A549 (cell line): ENCODE measurements around the gene KLHDC3. TPM values are rescaled to one million over a fixed set of nuclear protein-coding genes. Genes with fewer than 3 reads are reported as not detected.
"Not testable (repeated sequence)": the region's sequence is repeated elsewhere in the genome, so short reads cannot be mapped to it uniquely, and the experiment has no call there.

ENCODE experiments used
- ATAC-seq, 2 experiments: fragments of 200-7000 bp in 1 of 2; fragments of >200 bp in 1 of 2; cut with Nextera tagmentation in 1 of 2; cut with Tn5 transposase in 1 of 2; 3 replicates each; pipeline versions ENCODE4 v1.8.0 to v1.9.1; 2018 to 2020; ENCODE audit warnings: mild to moderate bottlenecking in 1 of 2, moderate library complexity in 1 of 2
- CTCF ChIA-PET: fragments of 300-600 bp; sonication (Branson Sonifier 250); formaldehyde crosslinking; extraction: SDS; loops from one replicate; lab custom pipeline; 2021; ENCODE audit warnings: antibody characterized with exemption, inconsistent platforms; lab: Yijun Ruan, JAX
- POLR2A ChIA-PET: fragments of 350-600 bp; formaldehyde crosslinking; extraction: SDS; loops from one replicate; lab custom pipeline; 2021; ENCODE audit warnings: antibody characterized with exemption, inconsistent platforms; lab: Yijun Ruan, JAX
- DNase-seq, 2 experiments: peaks; one replicate each; pipeline versions ENCODE4 v3.0.0 to v3.0.0-alpha.2; 2011 to 2016; ENCODE audit warnings: low read depth in 1 of 2, low spot score in 1 of 2
- FAIRE-seq: peaks from 2 replicates; lab custom pipeline; 2011; peaks lifted over from hg19 to GRCh38; lab: Jason Lieb, UNC
- H3K27ac ChIP-seq, 2 experiments: fragments of >200 bp; sonication (Bioruptor Twin); formaldehyde crosslinking; 3 replicates each; pipeline ENCODE4 v1.5.1; 2016 to 2017
- H3K4me1 ChIP-seq: fragments of >200 bp; sonication (Bioruptor Twin); formaldehyde crosslinking; 3 replicates; pipeline ENCODE4 v1.6.1; 2016
- H3K4me2 ChIP-seq: fragments of >200 bp; sonication (Bioruptor Twin); formaldehyde crosslinking; 3 replicates; pipeline ENCODE4 v1.6.1; 2016
- H3K4me3 ChIP-seq: fragments of >200 bp; sonication (Bioruptor Twin); formaldehyde crosslinking; 3 replicates; pipeline ENCODE4 v1.5.1; 2016
- H3K9me3 ChIP-seq: fragments of >200 bp; sonication (Bioruptor Twin); formaldehyde crosslinking; 3 replicates; pipeline ENCODE4 v1.6.1; 2016
- CEBPB ChIP-seq, 2 experiments: fragments of >200 bp in 1 of 2; sonication (Bioruptor Twin) in 1 of 2; formaldehyde crosslinking in 1 of 2; IDR thresholded peaks; 2 replicates each; pipeline ENCODE4 v1.6.1; 2012 to 2016
- EHMT2 ChIP-seq: fragments of 200-600 bp; sonication (generic); IDR thresholded peaks from 2 replicates; pipeline ENCODE4 v1.6.1; 2016; ENCODE audit warnings: antibody characterized with exemption, low read depth, mild to moderate bottlenecking, moderate library complexity
- EP300 ChIP-seq, 2 experiments: fragments of >200 bp; sonication (Bioruptor Twin); formaldehyde crosslinking; IDR thresholded peaks; 2 replicates in 1 of 2; 3 replicates in 1 of 2; pipeline ENCODE4 v1.6.1; 2016 to 2017
- HEYL ChIP-seq: fragments of 250-450 bp; sonication (Bioruptor Pico); IDR thresholded peaks from 2 replicates; pipeline ENCODE4 v1.8.0; 2021; ENCODE audit warnings: mild to moderate bottlenecking, moderate library complexity
- HOXB13 ChIP-seq: fragments of 250-450 bp; sonication (Bioruptor Pico); IDR thresholded peaks from 2 replicates; pipeline ENCODE4 v1.5.0; 2020; ENCODE audit warnings: low read depth, mild to moderate bottlenecking, moderate library complexity
- KDM1A ChIP-seq: fragments of 200-600 bp; sonication (generic); IDR thresholded peaks from 2 replicates; pipeline ENCODE4 v1.6.1; 2016; ENCODE audit warnings: low read depth, mild to moderate bottlenecking
- MAFK ChIP-seq: fragments of 450-650 bp; IDR thresholded peaks from 2 replicates; pipeline ENCODE4 v1.6.1; 2014; ENCODE audit not compliant: partially characterized antibody
- POLR2AphosphoS2 ChIP-seq: conservative IDR thresholded peaks from 2 replicates; pipeline ENCODE4 v1.6.1; 2012; ENCODE audit warnings: low read length, improper control_type of control experiment, inconsistent platforms
- ZC3H11A ChIP-seq: fragments of 450-650 bp; IDR thresholded peaks from 2 replicates; pipeline ENCODE4 v1.6.1; 2014; ENCODE audit warnings: antibody characterized with exemption, mild to moderate bottlenecking
- WGBS: methylation state at CpG from one replicate; pipeline ENCODE4 v1.1.6; 2017; ENCODE audit errors: missing lambda C conversion rate; 5-methylcytosine and 5-hydroxymethylcytosine counted together
- polyA plus RNA-seq, 4 experiments: library from polyadenylated mRNA; depleted of rRNA in 3 of 4; stranded (reverse); fragments of >200 nt; fragmentation: RNase III in 1 of 4; extraction: RNeasy Plus Mini Kit Qiagen cat#74134 plus additional on column Dnase treatment in 1 of 4; gene quantifications; 2 replicates in 3 of 4; 3 replicates in 1 of 4; pipeline ENCODE4 v1.2.3, GENCODE V29; 2011 to 2017
- TF ChIP-seq, protein P1 (sequence below): fragments of 450-650 bp; IDR thresholded peaks from 2 replicates; pipeline ENCODE4 v1.6.1; 2014; ENCODE audit warnings: antibody characterized with exemption
- TF ChIP-seq, protein P2 (sequence below): IDR thresholded peaks from 2 replicates; pipeline ENCODE4 v1.6.1; 2012; ENCODE audit warnings: low read depth, borderline replicate concordance
- TF ChIP-seq, protein P3 (sequence below): fragments of 150-350 bp; IDR thresholded peaks from 2 replicates; pipeline ENCODE4 v1.6.1; 2014; ENCODE audit warnings: low read depth, mild to moderate bottlenecking, low read length
- TF ChIP-seq, protein P4 (sequence below): fragments of 200-600 bp; sonication (generic); IDR thresholded peaks from 2 replicates; pipeline ENCODE4 v1.6.1; 2016; ENCODE audit warnings: antibody characterized with exemption, mild to moderate bottlenecking, moderate library complexity
- TF ChIP-seq, protein P5 (sequence below): fragments of 250-450 bp; sonication (Bioruptor Pico); IDR thresholded peaks from 2 replicates; pipeline ENCODE4 v1.5.0; 2020; ENCODE audit warnings: low read depth, mild to moderate bottlenecking, moderate library complexity

The KLHDC3 gene
- polyA plus RNA-seq, 2 of the 4 experiments (the other 2 are of a cell fraction) = 18.8 to 28.0 TPM

DNA sequence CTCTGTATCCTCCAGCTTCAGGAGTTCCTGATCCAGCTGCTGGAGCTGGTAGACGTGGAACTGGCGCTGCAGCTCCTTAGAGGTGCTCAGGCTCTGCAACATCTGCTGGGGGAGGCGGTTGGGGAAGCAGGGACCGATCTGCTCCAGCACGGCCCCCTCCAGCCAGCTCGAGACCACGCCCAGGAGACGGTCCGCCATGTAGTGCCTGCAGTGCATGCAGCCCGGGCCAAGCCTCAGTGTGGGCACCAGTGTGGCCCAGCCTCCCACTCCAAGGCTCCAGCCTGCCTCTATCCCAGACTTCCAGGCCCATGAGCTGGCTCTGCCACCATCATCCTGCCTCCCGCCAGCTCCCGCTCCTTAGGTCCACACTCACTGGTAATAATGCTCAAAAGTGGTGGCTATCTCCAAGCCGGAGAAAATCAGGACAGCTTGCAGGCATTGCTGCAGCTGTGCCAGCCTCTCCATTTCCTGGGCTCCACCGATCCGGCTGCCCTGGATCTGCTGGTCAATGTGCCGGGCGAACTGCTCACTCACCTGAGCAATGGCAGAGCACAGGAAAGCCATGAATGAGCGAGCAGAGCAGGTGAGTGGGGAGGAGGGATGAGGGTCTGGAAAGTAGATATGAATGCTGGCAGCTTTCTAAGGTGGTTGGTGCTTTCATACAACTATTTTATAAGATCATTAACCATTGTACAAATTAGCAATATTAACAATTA lies 26.7 kb downstream of the KLHDC3 start:
- ATAC-seq = no peak
- H3K4me3 ChIP-seq = no peak overlapping the region
- no peak overlapping the region for H3K4me2 ChIP-seq
- no peaks in the 10 kb centered on the region for H3K9me3 ChIP-seq
- TF ChIP-seq ZC3H11A = no peak
- TF ChIP-seq HOXB13 (CRISPR knock-in tag) = no peak
- TF ChIP-seq KDM1A = no peak
- no peak for TF ChIP-seq MAFK
- no peak for TF ChIP-seq EP300 (IDR thresholded peaks at IDR 0.05)
- no peaks in the 10 kb centered on the region for H3K4me1 ChIP-seq
- ChIA-PET POLR2A (interaction anchor here (0.8 kb wide), 2 partner anchors 11 to 46 kb away, joined by 3 to 5 read pairs; no protein-coding TSS in a partner anchor), CTCF (interaction anchor here (0.6 kb wide), 1 partner anchor 10 kb away, joined by 3 read pairs; no protein-coding TSS in a partner anchor)
- no peak overlapping the region for H3K27ac ChIP-seq
- WGBS = 98% methylated on average over 9 of the region's 18 CpGs
- no peak for FAIRE-seq
- DNase-seq = no peak

DNA sequence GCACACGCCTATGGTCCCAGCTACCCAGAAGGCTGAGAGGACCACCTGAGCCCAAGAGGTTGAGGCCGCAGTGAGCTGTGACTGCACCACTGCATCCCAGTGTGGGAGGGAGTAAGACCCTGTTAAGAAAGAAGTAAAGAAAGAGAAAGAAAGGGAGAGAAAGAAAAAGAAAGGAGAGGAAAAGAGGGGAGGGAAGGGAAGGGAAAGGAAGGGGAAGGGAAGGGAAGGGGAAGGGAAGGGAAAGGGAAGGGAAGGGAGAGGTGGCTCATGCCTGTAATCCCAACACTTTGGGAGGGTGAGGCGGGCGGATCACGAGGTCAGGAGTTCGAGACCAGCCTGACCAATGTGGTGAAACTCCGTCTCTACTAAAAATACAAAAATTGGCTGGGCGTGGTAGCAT lies 27.4 kb downstream of the KLHDC3 start:
- ATAC-seq, FAIRE-seq: not testable (repeated sequence)
- WGBS = 96% methylated on average over 8 of the region's 8 CpGs

DNA sequence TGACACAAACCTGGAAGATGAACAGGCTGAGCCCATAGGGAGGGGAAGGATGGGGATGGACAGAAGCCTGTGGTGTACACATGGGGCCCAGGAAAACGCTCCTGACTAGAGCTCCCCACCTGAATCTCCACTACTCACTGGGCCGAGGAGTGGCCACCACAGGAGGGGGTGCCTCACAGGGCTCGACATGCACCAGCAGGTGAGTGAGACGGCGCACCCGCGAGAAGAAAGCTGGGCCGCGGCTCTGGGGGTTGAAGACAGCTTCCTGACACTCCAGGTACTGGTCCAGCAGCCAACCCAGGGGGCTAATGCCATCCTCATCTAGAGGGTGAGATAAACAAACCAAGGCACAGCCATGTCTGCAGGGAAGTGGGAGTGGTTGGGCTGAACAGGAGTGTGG lies 29.3 kb downstream of the KLHDC3 start:
- 98% methylated on average over 8 of the region's 9 CpGs for WGBS
- ChIA-PET POLR2A (no interaction called here), CTCF (interaction anchor here (1.5 kb wide), 1 partner anchor 101 kb away, joined by 3 read pairs; no protein-coding TSS in a partner anchor)
- Histone ChIP-seq H3K4me3 (no peak overlapping the region), H3K27ac (no peak overlapping the region), H3K4me2 (no peak overlapping the region), H3K4me1 (no peaks in the 10 kb centered on the region), H3K9me3 (no peaks in the 10 kb centered on the region)
- TF ChIP-seq, protein P1, sequence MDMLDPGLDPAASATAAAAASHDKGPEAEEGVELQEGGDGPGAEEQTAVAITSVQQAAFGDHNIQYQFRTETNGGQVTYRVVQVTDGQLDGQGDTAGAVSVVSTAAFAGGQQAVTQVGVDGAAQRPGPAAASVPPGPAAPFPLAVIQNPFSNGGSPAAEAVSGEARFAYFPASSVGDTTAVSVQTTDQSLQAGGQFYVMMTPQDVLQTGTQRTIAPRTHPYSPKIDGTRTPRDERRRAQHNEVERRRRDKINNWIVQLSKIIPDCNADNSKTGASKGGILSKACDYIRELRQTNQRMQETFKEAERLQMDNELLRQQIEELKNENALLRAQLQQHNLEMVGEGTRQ = no peak
- TF ChIP-seq, protein P2, sequence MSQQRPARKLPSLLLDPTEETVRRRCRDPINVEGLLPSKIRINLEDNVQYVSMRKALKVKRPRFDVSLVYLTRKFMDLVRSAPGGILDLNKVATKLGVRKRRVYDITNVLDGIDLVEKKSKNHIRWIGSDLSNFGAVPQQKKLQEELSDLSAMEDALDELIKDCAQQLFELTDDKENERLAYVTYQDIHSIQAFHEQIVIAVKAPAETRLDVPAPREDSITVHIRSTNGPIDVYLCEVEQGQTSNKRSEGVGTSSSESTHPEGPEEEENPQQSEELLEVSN = no peak
- TF ChIP-seq HEYL (no peak), EHMT2 (no peak), CEBPB (IDR thresholded peaks at IDR 0.05) (no peak), POLR2AphosphoS2 (no peak)
- TF ChIP-seq, protein P3, sequence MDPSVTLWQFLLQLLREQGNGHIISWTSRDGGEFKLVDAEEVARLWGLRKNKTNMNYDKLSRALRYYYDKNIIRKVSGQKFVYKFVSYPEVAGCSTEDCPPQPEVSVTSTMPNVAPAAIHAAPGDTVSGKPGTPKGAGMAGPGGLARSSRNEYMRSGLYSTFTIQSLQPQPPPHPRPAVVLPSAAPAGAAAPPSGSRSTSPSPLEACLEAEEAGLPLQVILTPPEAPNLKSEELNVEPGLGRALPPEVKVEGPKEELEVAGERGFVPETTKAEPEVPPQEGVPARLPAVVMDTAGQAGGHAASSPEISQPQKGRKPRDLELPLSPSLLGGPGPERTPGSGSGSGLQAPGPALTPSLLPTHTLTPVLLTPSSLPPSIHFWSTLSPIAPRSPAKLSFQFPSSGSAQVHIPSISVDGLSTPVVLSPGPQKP = no peak
- TF ChIP-seq, protein P4, sequence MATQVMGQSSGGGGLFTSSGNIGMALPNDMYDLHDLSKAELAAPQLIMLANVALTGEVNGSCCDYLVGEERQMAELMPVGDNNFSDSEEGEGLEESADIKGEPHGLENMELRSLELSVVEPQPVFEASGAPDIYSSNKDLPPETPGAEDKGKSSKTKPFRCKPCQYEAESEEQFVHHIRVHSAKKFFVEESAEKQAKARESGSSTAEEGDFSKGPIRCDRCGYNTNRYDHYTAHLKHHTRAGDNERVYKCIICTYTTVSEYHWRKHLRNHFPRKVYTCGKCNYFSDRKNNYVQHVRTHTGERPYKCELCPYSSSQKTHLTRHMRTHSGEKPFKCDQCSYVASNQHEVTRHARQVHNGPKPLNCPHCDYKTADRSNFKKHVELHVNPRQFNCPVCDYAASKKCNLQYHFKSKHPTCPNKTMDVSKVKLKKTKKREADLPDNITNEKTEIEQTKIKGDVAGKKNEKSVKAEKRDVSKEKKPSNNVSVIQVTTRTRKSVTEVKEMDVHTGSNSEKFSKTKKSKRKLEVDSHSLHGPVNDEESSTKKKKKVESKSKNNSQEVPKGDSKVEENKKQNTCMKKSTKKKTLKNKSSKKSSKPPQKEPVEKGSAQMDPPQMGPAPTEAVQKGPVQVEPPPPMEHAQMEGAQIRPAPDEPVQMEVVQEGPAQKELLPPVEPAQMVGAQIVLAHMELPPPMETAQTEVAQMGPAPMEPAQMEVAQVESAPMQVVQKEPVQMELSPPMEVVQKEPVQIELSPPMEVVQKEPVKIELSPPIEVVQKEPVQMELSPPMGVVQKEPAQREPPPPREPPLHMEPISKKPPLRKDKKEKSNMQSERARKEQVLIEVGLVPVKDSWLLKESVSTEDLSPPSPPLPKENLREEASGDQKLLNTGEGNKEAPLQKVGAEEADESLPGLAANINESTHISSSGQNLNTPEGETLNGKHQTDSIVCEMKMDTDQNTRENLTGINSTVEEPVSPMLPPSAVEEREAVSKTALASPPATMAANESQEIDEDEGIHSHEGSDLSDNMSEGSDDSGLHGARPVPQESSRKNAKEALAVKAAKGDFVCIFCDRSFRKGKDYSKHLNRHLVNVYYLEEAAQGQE = no peak
- TF ChIP-seq, protein P5, sequence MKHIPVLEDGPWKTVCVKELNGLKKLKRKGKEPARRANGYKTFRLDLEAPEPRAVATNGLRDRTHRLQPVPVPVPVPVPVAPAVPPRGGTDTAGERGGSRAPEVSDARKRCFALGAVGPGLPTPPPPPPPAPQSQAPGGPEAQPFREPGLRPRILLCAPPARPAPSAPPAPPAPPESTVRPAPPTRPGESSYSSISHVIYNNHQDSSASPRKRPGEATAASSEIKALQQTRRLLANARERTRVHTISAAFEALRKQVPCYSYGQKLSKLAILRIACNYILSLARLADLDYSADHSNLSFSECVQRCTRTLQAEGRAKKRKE (CRISPR knock-in tag) = no peak
- ATAC-seq (no peak), FAIRE-seq (no peak), DNase-seq (no peak)

More for the DNA sequence above, 27.4 kb downstream of the KLHDC3 start:
- H3K4me2 ChIP-seq, DNase-seq, H3K4me3 ChIP-seq, H3K27ac ChIP-seq, H3K4me1 ChIP-seq, H3K9me3 ChIP-seq: not testable (repeated sequence)
- ChIA-PET POLR2A (interaction anchor here (0.8 kb wide), 1 partner anchor 46 kb away, joined by 5 read pairs; no protein-coding TSS in a partner anchor), CTCF (interaction anchor here (0.6 to 1.5 kb wide), 3 partner anchors 9 to 102 kb away, joined by 3 to 4 read pairs (median 3); no protein-coding TSS in a partner anchor)
